GM10847 (cell line): ENCODE measurements around the gene GPC3.

Source experiments
- POLR2A ChIP-seq: IDR thresholded peaks from 2 replicates; pipeline ENCODE4 v1.6.1; 2011; ENCODE audit not compliant: insufficient read length; ENCODE audit errors: extremely low read depth

The GPC3 gene

DNA sequence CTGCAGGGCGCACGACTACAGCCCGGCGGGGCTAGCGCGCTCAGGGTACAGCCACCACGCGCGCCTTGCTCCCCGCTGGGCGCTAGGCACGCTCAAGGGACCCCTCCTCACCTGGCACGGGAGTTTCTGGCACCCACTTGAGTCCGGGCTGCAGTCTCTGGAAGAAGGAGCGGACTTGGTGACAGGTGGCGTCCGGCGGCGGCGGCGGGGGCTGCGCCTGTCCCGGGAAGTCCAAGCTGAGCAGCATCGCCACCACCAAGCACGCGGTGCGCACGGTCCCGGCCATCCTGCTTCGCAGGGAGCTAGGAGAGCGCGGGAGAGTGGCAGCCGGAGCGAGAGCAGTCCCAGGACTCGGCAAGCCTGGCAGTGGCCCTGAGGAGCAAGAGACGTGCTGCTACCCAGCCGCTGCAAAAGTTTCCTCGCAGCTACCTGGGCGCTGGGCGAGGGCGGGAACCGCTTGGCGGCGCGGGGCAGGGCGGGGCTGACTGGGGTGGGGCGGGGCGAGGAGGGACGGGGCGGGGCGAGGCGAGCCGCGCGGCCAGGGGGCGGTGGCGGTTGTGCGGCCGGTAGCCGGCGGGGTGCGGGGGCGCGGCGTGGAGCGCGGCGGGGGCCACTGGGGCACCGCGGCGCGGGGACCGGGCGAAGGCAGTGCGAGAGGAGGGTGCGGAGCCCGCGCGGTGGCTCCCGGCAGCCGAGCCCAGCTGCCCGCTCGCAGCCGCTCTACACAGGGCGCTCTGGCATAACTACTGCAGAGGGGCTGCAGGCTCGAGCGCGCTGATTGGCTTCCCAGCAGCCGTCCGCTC, at the start of gene GPC3:
Gene GPC3 (minus strand): TSS at position 431 of the 803 bp plus-strand sequence.
- no peak for TF ChIP-seq POLR2A

DNA sequence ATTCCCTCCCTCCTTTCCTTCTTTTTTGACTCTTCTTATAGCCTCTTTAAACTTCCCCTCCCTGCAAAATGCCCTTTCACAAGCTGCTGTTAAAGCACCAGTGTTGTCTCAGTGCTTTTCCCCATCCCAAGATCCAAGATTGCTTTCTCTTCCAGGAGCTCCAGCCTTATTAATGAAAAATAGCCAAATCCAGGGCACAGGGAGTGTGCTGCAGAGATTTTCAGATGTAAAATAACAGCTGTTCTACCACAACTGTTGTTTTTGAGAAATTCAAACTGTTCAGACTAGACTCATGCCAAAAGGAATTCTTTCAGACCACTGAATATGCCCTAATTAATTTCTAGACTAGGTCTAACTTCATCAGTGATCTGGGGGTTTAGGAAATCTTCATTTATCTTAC, 47.0 kb upstream of the GPC3 start:
- TF ChIP-seq POLR2A, result no peak

DNA sequence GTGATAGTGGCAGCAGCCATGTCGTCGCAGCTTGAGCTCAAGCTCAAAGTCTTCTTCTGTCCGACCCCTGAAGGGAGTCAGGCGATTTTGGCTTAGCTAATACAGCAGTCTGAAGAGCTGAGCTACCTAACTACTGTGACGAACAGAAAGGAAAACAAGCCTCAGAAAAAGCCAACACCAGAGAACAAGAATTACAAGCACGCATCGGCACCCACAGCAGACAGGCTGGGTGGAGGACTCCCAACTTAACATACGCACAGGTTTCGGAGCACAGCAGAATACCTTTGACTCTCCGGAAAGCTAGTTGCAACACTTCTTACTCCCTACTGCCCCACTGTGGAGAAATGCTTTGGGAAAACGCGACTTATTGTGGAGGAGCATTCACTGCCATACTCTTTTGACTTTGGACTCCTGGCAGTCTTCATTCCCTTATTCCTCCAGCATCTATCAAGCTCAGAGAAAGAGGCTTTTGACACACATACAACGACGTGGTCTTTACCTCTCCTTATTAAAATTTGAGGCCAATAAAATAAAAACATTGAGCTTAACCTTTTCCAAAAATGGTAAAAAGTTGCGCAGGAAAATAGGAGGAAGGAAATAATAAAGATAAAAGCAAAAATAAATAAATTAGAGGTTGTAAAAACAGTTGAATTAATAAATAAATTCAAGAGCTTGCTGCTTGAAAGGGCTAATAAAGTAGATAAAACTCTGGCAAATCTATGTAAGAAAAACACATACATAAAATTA, 41.3 kb upstream of the GPC3 start:
- TF ChIP-seq POLR2A, result no peak

DNA sequence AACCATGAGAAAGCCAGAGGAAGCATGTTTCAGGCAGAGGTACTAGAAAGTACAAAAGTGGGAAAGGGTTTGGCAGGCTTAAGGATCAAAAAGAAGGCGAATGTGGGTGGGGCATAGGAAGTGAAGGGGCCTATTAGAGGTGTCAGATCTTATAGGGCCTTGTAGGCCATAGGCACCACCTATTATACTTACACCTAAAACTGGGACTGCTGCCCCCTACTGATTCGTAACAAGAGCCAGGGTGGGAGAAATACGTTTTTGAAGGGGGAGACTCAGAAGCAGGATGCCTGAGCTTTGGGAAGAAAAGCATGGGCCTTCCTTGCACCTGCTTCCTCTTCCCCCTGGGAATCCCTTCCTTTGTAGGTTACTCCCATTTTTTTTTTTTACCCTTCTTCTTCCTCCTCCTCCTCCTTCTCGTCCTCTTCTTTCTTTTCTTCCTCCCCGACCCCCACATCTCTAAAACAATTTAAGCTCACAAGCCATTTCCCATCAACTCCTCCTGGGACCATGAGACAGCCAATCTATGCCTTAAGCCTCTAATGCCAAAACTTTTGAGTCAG, 40.7 kb upstream of the GPC3 start:
- TF ChIP-seq POLR2A, result no peak

DNA sequence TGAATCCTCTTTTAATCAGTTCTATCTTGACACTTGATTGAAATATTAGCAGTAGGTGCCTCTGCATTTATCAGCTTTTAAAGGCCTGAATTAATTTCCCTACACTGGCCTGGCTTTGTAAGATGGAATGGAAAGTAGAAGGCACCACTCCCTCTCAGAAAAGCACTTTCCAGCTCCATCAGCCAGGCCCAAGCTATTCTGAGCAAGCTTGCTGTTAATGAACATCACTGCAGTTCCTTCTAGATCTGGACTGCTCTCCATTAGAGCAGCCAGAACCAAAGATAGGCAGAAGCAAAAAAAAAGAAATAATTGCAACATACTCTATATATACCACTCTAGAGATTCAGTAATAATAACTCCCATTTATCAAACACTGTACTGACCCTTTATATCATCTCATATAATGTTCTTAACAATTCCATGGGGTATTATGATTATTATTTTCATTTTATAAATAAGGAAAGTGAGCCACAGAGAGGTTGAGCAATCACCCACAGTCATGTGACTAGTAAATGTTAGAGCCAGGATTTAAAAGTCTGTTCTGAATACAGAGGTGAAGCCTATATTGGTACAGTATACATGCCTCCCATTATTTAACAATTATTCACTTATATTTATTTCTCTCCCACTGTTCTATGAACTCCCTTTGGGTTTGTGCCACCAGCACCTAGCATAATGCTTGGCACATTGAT, 39.4 kb upstream of the GPC3 start:
- no peak for TF ChIP-seq POLR2A

DNA sequence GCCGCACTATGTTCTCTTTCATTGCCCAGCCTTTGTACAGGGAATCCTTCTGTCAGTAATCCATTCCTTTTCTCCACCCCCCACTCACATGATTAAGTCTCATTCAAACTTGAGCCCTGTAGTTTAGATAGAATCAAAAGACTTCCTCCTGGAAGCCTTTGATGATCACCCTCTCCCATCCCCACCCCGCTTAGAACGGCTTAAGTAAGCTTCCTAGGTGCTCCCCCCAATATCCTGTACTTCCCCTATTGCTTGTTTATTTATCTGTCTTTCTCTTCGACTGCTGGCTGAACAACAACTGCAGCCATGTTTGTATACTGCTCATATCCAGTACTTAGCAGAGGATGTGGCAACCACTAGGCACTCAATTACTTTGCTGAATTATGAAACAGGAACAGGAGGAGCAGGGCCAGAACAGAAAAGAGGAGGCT, 38.5 kb upstream of the GPC3 start:
- TF ChIP-seq POLR2A, result no peak

DNA sequence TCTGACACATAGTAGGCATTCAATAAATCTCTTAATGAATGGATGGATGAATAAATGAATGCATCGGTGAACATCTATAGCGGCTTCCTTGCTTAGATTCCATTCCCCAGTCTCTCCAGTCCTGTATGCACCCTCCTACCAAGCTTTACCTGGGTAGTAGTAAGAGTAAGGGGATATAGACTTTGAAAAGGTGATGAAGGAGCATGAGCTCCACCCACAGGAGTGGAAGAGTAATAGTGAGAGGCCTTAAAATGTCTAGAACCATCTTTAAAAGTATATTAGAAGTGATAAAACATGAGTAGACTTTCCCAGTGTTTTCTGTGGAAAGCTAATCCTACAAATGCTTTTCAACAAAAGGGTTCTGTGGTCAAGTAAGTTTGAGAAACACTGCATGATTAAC, 35.5 kb upstream of the GPC3 start:
- TF ChIP-seq POLR2A, result no peak

DNA sequence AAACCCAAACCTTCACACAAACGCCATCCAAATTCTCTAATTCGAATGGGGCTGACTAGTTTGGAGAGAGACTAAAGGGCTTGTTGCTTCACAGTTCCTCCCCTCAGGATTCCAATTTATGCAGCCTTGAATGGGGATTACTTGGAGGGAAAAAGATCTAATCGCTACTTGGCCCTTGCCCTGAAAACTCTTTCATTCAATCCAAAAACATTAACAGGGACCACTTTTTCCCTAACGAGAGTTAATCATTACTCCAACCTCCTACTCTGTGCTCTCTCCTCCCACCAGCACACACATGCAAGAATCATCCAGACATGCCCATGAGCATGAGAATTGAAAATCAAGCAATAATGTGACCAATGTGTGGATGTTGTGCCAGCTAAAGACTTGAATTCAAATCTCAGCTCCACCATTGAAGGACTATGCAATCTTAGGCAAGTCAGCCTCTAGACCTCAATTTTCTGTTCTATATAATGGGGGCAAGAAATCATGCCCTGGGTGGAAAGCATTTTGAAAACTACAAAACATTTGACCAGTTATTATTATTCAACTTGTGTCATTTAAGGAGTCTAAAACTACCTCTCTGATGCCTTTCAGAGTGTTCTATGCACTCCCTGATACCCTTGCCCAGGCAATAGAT, 34.3 kb upstream of the GPC3 start:
- TF ChIP-seq POLR2A, result no peak

DNA sequence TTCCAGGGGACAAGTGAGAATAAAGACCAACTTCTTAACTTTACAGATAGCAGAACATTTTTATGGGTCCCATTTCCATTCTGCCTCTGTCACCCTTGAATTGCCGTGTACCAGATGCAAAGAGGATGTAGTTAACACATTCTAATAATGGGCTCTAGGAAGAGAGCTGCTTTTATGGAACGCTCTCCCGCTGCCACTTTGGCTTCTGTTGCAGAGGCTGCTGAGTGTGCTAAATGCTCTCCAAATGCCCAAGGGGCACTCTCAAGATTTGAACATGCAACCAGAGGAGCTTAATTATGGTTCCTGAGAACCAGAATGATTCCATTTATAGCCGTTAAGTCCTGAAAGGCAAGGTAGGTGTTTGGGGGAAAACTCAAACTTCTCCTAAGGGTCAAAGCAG, 28.1 kb upstream of the GPC3 start:
- TF ChIP-seq POLR2A, result no peak

DNA sequence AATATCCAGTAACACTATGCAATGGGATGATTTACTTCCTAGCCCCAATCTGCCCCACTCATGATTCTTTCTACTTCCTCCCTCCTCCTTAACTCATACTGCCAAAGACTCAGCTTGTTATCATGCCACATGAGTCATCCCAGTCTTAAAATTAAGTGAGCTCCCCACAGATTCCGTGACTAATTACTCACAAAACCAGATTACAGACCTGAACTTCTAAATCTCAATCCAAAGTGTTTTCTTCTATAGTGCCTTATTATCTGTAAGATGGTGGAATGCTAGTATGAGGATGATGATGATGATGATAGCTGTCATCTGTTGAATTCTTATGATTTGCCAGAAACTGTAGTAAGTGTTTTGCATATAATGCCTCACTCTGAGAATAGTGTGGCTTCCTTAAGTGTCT, 27.7 kb upstream of the GPC3 start:
- no peak for TF ChIP-seq POLR2A

DNA sequence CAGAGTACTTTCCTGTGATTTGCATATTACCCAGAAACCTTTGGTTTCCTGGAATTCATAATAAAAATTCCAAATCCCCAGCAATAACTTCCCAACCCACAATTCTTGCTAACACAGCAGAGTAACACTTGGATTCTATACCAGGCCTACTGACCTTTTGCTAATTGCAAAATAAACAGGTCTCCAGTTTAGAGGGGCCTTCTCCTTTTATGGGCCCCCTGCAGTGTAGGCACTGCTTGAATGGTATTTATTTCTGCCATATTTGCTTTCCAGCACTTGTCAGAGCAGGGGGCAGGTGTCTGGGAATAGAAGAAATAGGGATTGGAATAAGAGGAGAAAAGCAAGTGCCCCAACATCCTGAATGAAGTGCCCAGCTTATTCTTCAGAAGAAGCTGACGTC, 25.3 kb upstream of the GPC3 start:
- no peak for TF ChIP-seq POLR2A

DNA sequence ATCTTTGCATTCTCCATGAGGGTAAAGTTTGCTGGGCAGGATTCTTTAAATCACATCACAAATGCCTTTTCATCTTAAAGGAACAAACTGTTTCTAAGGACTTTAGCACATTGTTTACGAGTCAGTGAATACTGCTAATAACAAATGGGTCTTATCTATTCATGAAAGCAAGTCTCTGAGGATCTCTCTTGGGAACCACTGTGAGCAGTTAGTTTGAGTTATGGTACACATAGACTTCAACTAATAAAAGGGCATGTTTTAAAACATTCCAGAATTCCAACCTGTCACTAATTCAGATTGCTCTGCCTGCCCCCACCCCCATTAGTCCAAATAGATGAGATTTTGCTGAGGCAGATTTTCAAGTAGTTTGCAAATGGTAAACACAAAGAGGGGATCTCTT, 22.3 kb upstream of the GPC3 start:
- TF ChIP-seq POLR2A, result no peak

DNA sequence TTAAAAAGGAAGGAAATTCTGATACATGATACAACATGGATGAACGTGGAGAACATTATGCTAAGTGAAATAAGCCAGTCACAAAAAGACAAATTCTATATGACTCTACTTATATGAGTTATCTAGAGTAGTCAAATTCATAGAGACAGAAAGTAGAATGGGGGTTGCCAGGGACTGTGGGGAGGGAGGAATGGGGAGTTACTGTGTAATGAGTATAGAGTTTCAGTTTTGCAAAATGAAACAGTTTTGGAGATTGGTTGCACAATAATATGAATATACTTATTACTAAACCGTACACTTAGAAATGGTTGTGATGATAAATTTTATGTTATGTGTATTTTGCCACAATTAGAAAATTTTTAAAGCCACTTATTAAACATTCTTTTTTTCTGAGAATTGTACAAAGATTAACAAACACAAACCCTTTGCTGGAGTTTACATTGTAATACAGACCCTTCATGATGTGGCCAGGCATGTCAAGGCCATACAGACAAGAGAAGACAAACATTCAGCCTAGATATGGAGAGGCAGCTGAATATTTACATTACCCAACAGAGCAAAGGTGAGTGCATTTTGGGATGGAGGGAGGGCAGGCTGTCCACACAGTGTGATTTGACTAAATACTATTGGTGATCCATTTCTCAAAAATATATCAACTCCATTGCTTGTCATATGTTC, 21.2 kb upstream of the GPC3 start:
- no peak for TF ChIP-seq POLR2A

DNA sequence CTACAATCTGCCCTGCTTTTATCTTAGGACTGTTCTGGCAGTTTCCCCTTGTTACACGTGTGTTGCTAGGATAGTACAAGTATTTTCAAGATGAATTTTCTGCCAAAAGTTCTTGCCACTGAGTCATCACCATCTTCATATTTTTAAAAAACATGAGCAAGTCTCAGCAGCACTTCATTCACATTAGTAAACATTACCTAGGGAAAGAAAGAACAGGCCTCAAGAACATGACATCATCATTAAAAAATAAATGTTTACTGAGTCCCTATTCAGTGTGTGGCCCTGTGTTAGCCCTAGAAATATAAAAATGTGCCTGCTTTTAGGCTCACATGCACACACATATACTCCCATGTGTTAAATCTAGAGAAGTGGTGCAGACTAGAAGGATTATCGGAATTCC, 18.7 kb upstream of the GPC3 start:
- TF ChIP-seq POLR2A, result no peak
